Keratinocyte (primary cell): ENCODE results near the gene MTMR3. TPM values are rescaled to one million over a fixed set of nuclear protein-coding genes. Genes with fewer than 3 reads are reported as not detected.

Source experiments
- DNase-seq: peaks from one replicate; pipeline ENCODE4 v3.0.0-alpha.2; 2011; ENCODE audit warnings: low read depth, missing footprints, low spot score
- FAIRE-seq: peaks from 2 replicates; lab custom pipeline; 2011; peaks lifted over from hg19 to GRCh38; lab: Jason Lieb, UNC
- H2AFZ ChIP-seq: 2 replicates; pipeline ENCODE4 v1.6.0; 2012; ENCODE audit warnings: low read length, control low read depth, inconsistent platforms; ENCODE audit not compliant: control insufficient read depth
- H3K27ac ChIP-seq: 2 replicates; pipeline ENCODE4 v1.5.1; 2011; ENCODE audit warnings: low read length; ENCODE audit not compliant: control insufficient read depth, insufficient read depth
- H3K27me3 ChIP-seq: 3 replicates; pipeline ENCODE4 v1.6.0; 2011; ENCODE audit warnings: low read length; ENCODE audit not compliant: control insufficient read depth, insufficient read depth; ENCODE audit errors: extremely low read depth
- H3K36me3 ChIP-seq, 2 experiments: 2 replicates in 1 of 2; 3 replicates in 1 of 2; pipeline ENCODE4 v1.5.1; 2011; ENCODE audit warnings: low read length in 2 of 2, mild to moderate bottlenecking in 1 of 2; ENCODE audit not compliant: control insufficient read depth in 2 of 2, insufficient read depth in 2 of 2; ENCODE audit errors: extremely low read depth in 1 of 2
- H3K4me1 ChIP-seq: 3 replicates; pipeline ENCODE4 v1.5.1; 2011; ENCODE audit warnings: low read length; ENCODE audit not compliant: control insufficient read depth, insufficient read depth; ENCODE audit errors: extremely low read depth
- H3K4me2 ChIP-seq: 3 replicates; pipeline ENCODE4 v1.6.0; 2011; ENCODE audit warnings: low read depth, low read length; ENCODE audit not compliant: control insufficient read depth, insufficient read depth; ENCODE audit errors: extremely low read depth
- H3K4me3 ChIP-seq, 3 experiments: fragments of 200-600 bp in 1 of 3; sonication (generic) in 1 of 3; 2 replicates in 2 of 3; 3 replicates in 1 of 3; pipeline ENCODE4 v1.5.1; 2011 to 2016; ENCODE audit warnings: low read length in 3 of 3, mild to moderate bottlenecking in 3 of 3, control low read depth in 2 of 3, inconsistent platforms in 1 of 3, low read depth in 1 of 3, mixed read lengths in 1 of 3, mixed run types in 1 of 3, moderate library complexity in 1 of 3; ENCODE audit not compliant: control insufficient read depth in 2 of 3, insufficient read depth in 2 of 3; ENCODE audit errors: extremely low read depth in 1 of 3
- H3K79me2 ChIP-seq: 2 replicates; pipeline ENCODE4 v1.6.0; 2012; ENCODE audit warnings: low read length; ENCODE audit not compliant: control insufficient read depth, insufficient read depth
- H3K9ac ChIP-seq: 3 replicates; pipeline ENCODE4 v1.6.0; 2011; ENCODE audit warnings: low read length; ENCODE audit not compliant: control insufficient read depth, insufficient read depth; ENCODE audit errors: extremely low read depth
- H3K9me1 ChIP-seq: 3 replicates; pipeline ENCODE4 v1.6.0; 2011; ENCODE audit warnings: low read length; ENCODE audit not compliant: control insufficient read depth, insufficient read depth; ENCODE audit errors: extremely low read depth
- H3K9me3 ChIP-seq: 2 replicates; pipeline ENCODE4 v1.5.1; 2012; ENCODE audit warnings: low read depth, low read length; ENCODE audit not compliant: control insufficient read depth
- H4K20me1 ChIP-seq: 3 replicates; pipeline ENCODE4 v1.6.0; 2011; ENCODE audit warnings: low read length; ENCODE audit not compliant: control insufficient read depth, insufficient read depth; ENCODE audit errors: extremely low read depth
- CTCF ChIP-seq, 3 experiments: IDR thresholded peaks in 1 of 3; conservative IDR thresholded peaks in 1 of 3; optimal IDR thresholded peaks in 1 of 3; 2 replicates in 2 of 3; 3 replicates in 1 of 3; pipeline versions ENCODE3 to v1.5.1; 2011; ENCODE audit warnings: low read length in 3 of 3, mild to moderate bottlenecking in 3 of 3, moderate library complexity in 2 of 3, control low read depth in 1 of 3, inconsistent platforms in 1 of 3; ENCODE audit not compliant: insufficient read depth in 2 of 3; ENCODE audit errors: extremely low read depth in 1 of 3
- EZH2 ChIP-seq: IDR thresholded peaks from one replicate; pipeline ENCODE4 v1.6.1; 2012; ENCODE audit warnings: inconsistent platforms, mild to moderate bottlenecking, low read length, moderate library complexity
- dilution Hi-C: fragments of 300-500 bp; cut with MboI; formaldehyde crosslinking; loops from one replicate; pipeline ENCODE4 v1.7.0; 2020; ENCODE audit warnings: low sequenced_read_pairs; ENCODE audit not compliant: extremely low pct_ligation_motif_present
- polyA plus RNA-seq, 5 experiments: library from polyadenylated mRNA; depleted of rRNA in 3 of 5; stranded (reverse) in 3 of 5; stranded (forward) in 1 of 5; unstranded in 1 of 5; fragments of >200 nt; gene quantifications; 1 replicate in 1 of 5; 2 replicates in 3 of 5; 3 replicates in 1 of 5; pipeline versions ENCODE4 v1.2.1 to v1.2.3, GENCODE V29; 2011 to 2012; ENCODE audit warnings: missing spikeins in 2 of 5, low read depth in 1 of 5, low replicate concordance in 1 of 5

MTMR3 gene
- polyA plus RNA-seq, 1 donor (not counting 4 experiments of a cell fraction or from before 2014, with no cell fraction given), result 16.5 TPM

GRCh38 chr22:29983296-29983917 lies 100.4 kb downstream of the MTMR3 start:
- no peaks in the 10 kb centered on the region for H4K20me1 ChIP-seq
- H3K4me2 ChIP-seq, result no peak overlapping the region
- no peak for FAIRE-seq
- dilution Hi-C loops, result no loop called here
- peaks cover 0 to 2% of the 10 kb centered on the region in 2 experiments for H3K36me3 ChIP-seq
- H3K27me3 ChIP-seq, result no peaks in the 10 kb centered on the region
- H2AFZ ChIP-seq, result no peak overlapping the region
- no peaks in the 10 kb centered on the region for H3K9me3 ChIP-seq
- H3K79me2 ChIP-seq, result no peaks in the 10 kb centered on the region
- H3K4me3 ChIP-seq, result no peak overlapping the region
- H3K9ac ChIP-seq, result no peak overlapping the region
- peaks cover 14% of the 10 kb centered on the region for H3K4me1 ChIP-seq
- TF ChIP-seq EZH2 (no peak), CTCF (optimal IDR thresholded peaks at IDR 0.05 in 1 of 3, IDR thresholded peaks at IDR 0.05 in 1 of 3, conservative IDR thresholded peaks at IDR 0.05 in 1 of 3; ENCODE audit: extremely low read depth in 1 of 3, insufficient read depth in 2 of 3, low read length in 3 of 3) (no peak)
- H3K9me1 ChIP-seq, result no peaks in the 10 kb centered on the region
- DNase-seq, result no peak
- H3K27ac ChIP-seq, result no peak overlapping the region

- H3K9ac ChIP-seq, result no peak overlapping the region
- FAIRE-seq (no peak), DNase-seq (no peak)
- no peaks in the 10 kb centered on the region for H4K20me1 ChIP-seq
- no peaks in the 10 kb centered on the region for H3K9me3 ChIP-seq
- H3K4me1 ChIP-seq, result no peaks in the 10 kb centered on the region
- H2AFZ ChIP-seq, result no peak overlapping the region
- no peaks in the 10 kb centered on the region for H3K79me2 ChIP-seq
- peaks cover 2 to 4% of the 10 kb centered on the region in 2 experiments for H3K36me3 ChIP-seq
- H3K27me3 ChIP-seq, result no peaks in the 10 kb centered on the region
- TF ChIP-seq CTCF (optimal IDR thresholded peaks at IDR 0.05 in 1 of 3, IDR thresholded peaks at IDR 0.05 in 1 of 3, conservative IDR thresholded peaks at IDR 0.05 in 1 of 3; ENCODE audit: extremely low read depth in 1 of 3, insufficient read depth in 2 of 3, low read length in 3 of 3) (no peak), EZH2 (no peak)
- H3K4me3 ChIP-seq, result no peak overlapping the region
- dilution Hi-C loops, result no loop called here
- H3K4me2 ChIP-seq, result no peak overlapping the region
- H3K9me1 ChIP-seq, result no peaks in the 10 kb centered on the region
- H3K27ac ChIP-seq, result no peak overlapping the region
These were observed 102.9 kb downstream of the MTMR3 start for GRCh38 chr22:29985912-29986311.
